H1 (cell line): Measurements from ENCODE around the gene CABLES2. TPM values are rescaled to one million over a fixed set of nuclear protein-coding genes. Genes with fewer than 3 reads are reported as not detected.

Experiments
- CTCF ChIA-PET: fragments of 300-600 bp; sonication (Branson Sonifier 250); formaldehyde crosslinking; loops from one replicate; lab custom pipeline; 2021; ENCODE audit not compliant: partially characterized antibody; lab: Charles Lee
- POLR2A ChIA-PET: fragments of 300-600 bp; sonication (Branson Sonifier 250); formaldehyde crosslinking; loops from one replicate; lab custom pipeline; 2021; ENCODE audit warnings: inconsistent platforms; ENCODE audit not compliant: partially characterized antibody; lab: Charles Lee
- DNase-seq, 2 experiments: peaks; one replicate each; pipeline versions ENCODE4 v3.0.0 to v3.0.0-alpha.2; 2010 to 2022; ENCODE audit warnings: low spot score in 2 of 2, low read depth in 1 of 2, mixed read lengths in 1 of 2
- FAIRE-seq: peaks from 2 replicates; lab custom pipeline; 2011; peaks lifted over from hg19 to GRCh38; lab: Jason Lieb, UNC
- H2AFZ ChIP-seq: 2 replicates; pipeline ENCODE4 v1.8.1; 2012; ENCODE audit warnings: low read length, inconsistent platforms
- H2AK5ac ChIP-seq: 2 replicates; pipeline ENCODE4 v1.6.1; 2013; ENCODE audit warnings: low read depth, low read length
- H2BK120ac ChIP-seq: replicated peaks from 2 replicates; pipeline ENCODE3; 2013; ENCODE audit warnings: low read depth, low read length, inconsistent platforms
- H2BK12ac ChIP-seq: 2 replicates; pipeline ENCODE4 v1.6.1; 2013; ENCODE audit warnings: low read depth, low read length
- H2BK15ac ChIP-seq: 2 replicates; pipeline ENCODE4 v1.6.1; 2013; ENCODE audit warnings: low read length
- H2BK20ac ChIP-seq: 2 replicates; pipeline ENCODE4 v1.6.1; 2013; ENCODE audit warnings: low read length
- H2BK5ac ChIP-seq: 2 replicates; pipeline ENCODE4 v1.6.1; 2013; ENCODE audit warnings: low read depth, low read length
- H3K14ac ChIP-seq: 2 replicates; pipeline ENCODE4 v1.6.1; 2013; ENCODE audit warnings: inconsistent platforms; ENCODE audit not compliant: insufficient read length
- H3K18ac ChIP-seq: 2 replicates; pipeline ENCODE4 v1.6.1; 2013; ENCODE audit warnings: low read length; ENCODE audit errors: extremely low read depth
- H3K23ac ChIP-seq: 2 replicates; pipeline ENCODE4 v1.6.1; 2013; ENCODE audit warnings: inconsistent platforms; ENCODE audit not compliant: insufficient read length
- H3K23me2 ChIP-seq: 2 replicates; pipeline ENCODE4 v1.6.1; 2013; ENCODE audit warnings: low read depth, low read length
- H3K27ac ChIP-seq: 2 replicates; pipeline ENCODE4 v1.6.1; 2011; ENCODE audit warnings: low read depth, low read length, inconsistent platforms
- H3K27me3 ChIP-seq, 4 experiments: replicated peaks in 1 of 4; 1 replicate in 1 of 4; 2 replicates in 3 of 4; pipeline versions ENCODE4 v1.6.1 to v1.8.1; 2011 to 2013; ENCODE audit warnings: low read length in 3 of 4, mild to moderate bottlenecking in 3 of 4, inconsistent platforms in 2 of 4, mixed read lengths in 2 of 4, moderate library complexity in 1 of 4; ENCODE audit not compliant: control insufficient read depth in 3 of 4, insufficient read depth in 3 of 4; ENCODE audit errors: extremely low read depth in 1 of 4
- H3K36me3 ChIP-seq, 4 experiments: 2 replicates each; pipeline versions ENCODE4 v1.6.1 to v1.8.1; 2011 to 2013; ENCODE audit warnings: mild to moderate bottlenecking in 4 of 4, low read length in 3 of 4, moderate library complexity in 2 of 4, control low read depth in 1 of 4, inconsistent platforms in 1 of 4; ENCODE audit not compliant: insufficient read depth in 4 of 4, control insufficient read depth in 2 of 4
- H3K4ac ChIP-seq: replicated peaks from 2 replicates; pipeline ENCODE3; 2013; ENCODE audit warnings: low read length, low read depth, mixed read lengths, inconsistent platforms; ENCODE audit not compliant: insufficient read length
- H3K4me1 ChIP-seq, 4 experiments: replicated peaks in 1 of 4; 1 replicate in 1 of 4; 2 replicates in 3 of 4; pipeline versions ENCODE4 v1.6.1 to v1.8.1; 2011 to 2013; ENCODE audit warnings: low read length in 3 of 4, inconsistent platforms in 2 of 4, mixed read lengths in 1 of 4; ENCODE audit not compliant: insufficient read depth in 4 of 4, control insufficient read depth in 3 of 4
- H3K4me2 ChIP-seq, 2 experiments: 2 replicates each; pipeline versions ENCODE4 v1.6.1 to v1.8.1; 2011 to 2013; ENCODE audit warnings: low read depth in 2 of 2, low read length in 2 of 2, control low read depth in 1 of 2, inconsistent platforms in 1 of 2, mild to moderate bottlenecking in 1 of 2; ENCODE audit not compliant: insufficient read depth in 1 of 2
- H3K4me3 ChIP-seq, 4 experiments: fragments of 200-600, 300-600 bp in 1 of 4; sonication (generic), shearing (Covaris generic), sonication (Bioruptor Twin) in 1 of 4; 2 replicates each; pipeline versions ENCODE4 v1.5.1 to v1.8.1; 2011 to 2016; ENCODE audit warnings: low read length in 4 of 4, low read depth in 3 of 4, control low read depth in 2 of 4, inconsistent platforms in 2 of 4, mild to moderate bottlenecking in 2 of 4, mixed read lengths in 1 of 4, moderate library complexity in 1 of 4; ENCODE audit not compliant: insufficient read depth in 2 of 4; ENCODE audit errors: extremely low read depth in 1 of 4
- H3K56ac ChIP-seq: replicated peaks from 2 replicates; pipeline ENCODE3; 2013; ENCODE audit warnings: low read depth, mild to moderate bottlenecking, mixed read lengths, low read length, inconsistent platforms; ENCODE audit not compliant: insufficient read length
- H3K79me1 ChIP-seq: 2 replicates; pipeline ENCODE4 v1.6.1; 2013; ENCODE audit warnings: low read depth, low read length, control low read depth
- H3K79me2 ChIP-seq, 2 experiments: 2 replicates each; pipeline versions ENCODE4 v1.6.1 to v1.8.1; 2012 to 2013; ENCODE audit warnings: low read length in 2 of 2, mild to moderate bottlenecking in 2 of 2, inconsistent platforms in 1 of 2; ENCODE audit not compliant: insufficient read depth in 2 of 2, control insufficient read depth in 1 of 2
- H3K9ac ChIP-seq, 4 experiments: replicated peaks in 1 of 4; 1 replicate in 1 of 4; 2 replicates in 3 of 4; pipeline versions ENCODE4 v1.6.1 to v1.8.1; 2011 to 2013; ENCODE audit warnings: low read depth in 3 of 4, low read length in 3 of 4, control low read depth in 2 of 4, mild to moderate bottlenecking in 2 of 4, moderate library complexity in 2 of 4, inconsistent platforms in 1 of 4; ENCODE audit errors: extremely low read depth in 1 of 4
- H3K9me3 ChIP-seq, 2 experiments: 2 replicates each; pipeline versions ENCODE4 v1.6.1 to v1.8.1; 2012 to 2013; ENCODE audit warnings: mild to moderate bottlenecking in 2 of 2, moderate library complexity in 2 of 2, control low read depth in 1 of 2, inconsistent platforms in 1 of 2, low read depth in 1 of 2, low read length in 1 of 2, mixed read lengths in 1 of 2; ENCODE audit not compliant: insufficient read depth in 2 of 2
- H4K20me1 ChIP-seq, 2 experiments: replicated peaks in 1 of 2; 2 replicates each; pipeline versions ENCODE3 to v1.8.1; 2011 to 2013; ENCODE audit warnings: inconsistent platforms in 2 of 2, low read length in 2 of 2, mild to moderate bottlenecking in 1 of 2; ENCODE audit not compliant: insufficient read depth in 2 of 2, control insufficient read depth in 1 of 2
- H4K5ac ChIP-seq: 2 replicates; pipeline ENCODE4 v1.6.1; 2013; ENCODE audit warnings: low read length, low read depth, mixed read lengths, inconsistent platforms; ENCODE audit not compliant: insufficient read length
- H4K8ac ChIP-seq: 2 replicates; pipeline ENCODE4 v1.8.0; 2013; ENCODE audit warnings: mild to moderate bottlenecking, moderate library complexity, low read length, inconsistent platforms; ENCODE audit not compliant: insufficient read depth; ENCODE audit errors: extremely low read depth
- H4K91ac ChIP-seq: replicated peaks from 2 replicates; pipeline ENCODE3; 2013; ENCODE audit warnings: low read length, mixed read lengths, inconsistent platforms; ENCODE audit not compliant: insufficient read length
- E2F6 ChIP-seq: IDR thresholded peaks from 2 replicates; pipeline ENCODE4 v1.6.1; 2012; ENCODE audit warnings: inconsistent platforms
- FOSL1 ChIP-seq: IDR thresholded peaks from 2 replicates; pipeline ENCODE4 v1.6.1; 2011; ENCODE audit warnings: mild to moderate bottlenecking, low read depth, low read length, moderate library complexity; ENCODE audit not compliant: insufficient read depth
- JUN ChIP-seq: IDR thresholded peaks from 2 replicates; pipeline ENCODE4 v1.6.1; 2011; ENCODE audit warnings: low read depth, mild to moderate bottlenecking, improper control_type of control experiment, low read length
- KDM1A ChIP-seq: fragments of 200-600, 300-600 bp; sonication (generic); IDR thresholded peaks from 2 replicates; pipeline ENCODE4 v1.7.1; 2016; ENCODE audit warnings: mild to moderate bottlenecking, low read length, borderline replicate concordance
- KDM5A ChIP-seq: fragments of 200-600 bp; IDR thresholded peaks from 2 replicates; pipeline ENCODE4 v1.7.1; 2012; ENCODE audit warnings: mild to moderate bottlenecking, low read length, inconsistent platforms, mixed read lengths
- MAX ChIP-seq: IDR thresholded peaks from 2 replicates; pipeline ENCODE4 v1.6.1; 2012; ENCODE audit warnings: inconsistent platforms
- RXRA ChIP-seq: IDR thresholded peaks from 2 replicates; pipeline ENCODE4 v1.6.1; 2011; ENCODE audit warnings: low read depth, mild to moderate bottlenecking, low read length, moderate library complexity; ENCODE audit not compliant: insufficient read depth
- SAP30 ChIP-seq: fragments of 300-600 bp; sonication (generic); IDR thresholded peaks from 2 replicates; pipeline ENCODE4 v1.7.1; 2012; ENCODE audit warnings: low read length, moderate library complexity, mild to moderate bottlenecking, inconsistent platforms; ENCODE audit not compliant: insufficient read depth, insufficient replicate concordance
- SP2 ChIP-seq: IDR thresholded peaks from 2 replicates; pipeline ENCODE4 v1.6.1; 2012; ENCODE audit warnings: mild to moderate bottlenecking, low read length, inconsistent platforms
- SP4 ChIP-seq: IDR thresholded peaks from 2 replicates; pipeline ENCODE4 v1.6.1; 2012; ENCODE audit warnings: low read length, inconsistent platforms
- SRF ChIP-seq: IDR thresholded peaks from 2 replicates; pipeline ENCODE4 v1.6.1; 2011; ENCODE audit warnings: mild to moderate bottlenecking, low read depth, low read length, moderate library complexity
- WGBS, 2 experiments: shearing (Covaris generic) in 1 of 2; methylation state at CpG; one replicate each; pipeline versions ENCODE4 v1.1.6 to v1.1.7; 2013 to 2015; ENCODE audit warnings: low lambda C conversion rate in 2 of 2, mixed read lengths in 2 of 2, inconsistent platforms in 1 of 2, low coverage in 1 of 2, missing lambda C conversion rate in 1 of 2; ENCODE audit not compliant: insufficient replicate concordance in 2 of 2, insufficient coverage in 1 of 2, insufficient read length in 1 of 2; ENCODE audit errors: extremely low coverage in 1 of 2, missing lambda C conversion rate in 1 of 2; 5-methylcytosine and 5-hydroxymethylcytosine counted together
- polyA plus RNA-seq, 7 experiments: library from polyadenylated mRNA; depleted of rRNA in 3 of 7; stranded (reverse) in 5 of 7; unstranded in 2 of 7; fragments of >200 nt in 5 of 7; fragments of 200-250 nt in 2 of 7; gene quantifications; 1 replicate in 5 of 7; 2 replicates in 1 of 7; 4 replicates in 1 of 7; pipeline versions ENCODE4 v1.2.1 to v1.2.3, GENCODE V29; 2011 to 2013; ENCODE audit warnings: missing spikeins in 2 of 7, mixed read lengths in 2 of 7
- total RNA-seq: library from RNA; stranded (reverse); fragmentation: NEBNext Ultra II Directional; extraction: Animal tissue kit (Norgen Biotek cat#: 25700); gene quantifications from 2 replicates; pipeline ENCODE4 v1.2.1, GENCODE V29; 2021

Gene CABLES2
- total and polyA plus RNA-seq, 2 of the 8 experiments (the other 6 are each of a cell fraction or from before 2014, with no cell fraction given) = 8.0 to 8.8 TPM

GRCh38 chr20:62409086-62409853, 2.2 kb upstream of the CABLES2 start:
- Histone ChIP-seq H3K27ac (no peak overlapping the region), H3K36me3 (no peaks in the 10 kb centered on the region), H3K4me2 (no peak overlapping the region), H3K79me1 (no peaks in the 10 kb centered on the region), H4K20me1 (peaks cover 0 to 18% of the 10 kb centered on the region in 2 experiments), H2BK12ac (0 out of 2 replicates have a peak overlapping the region, but pooled peaks have one; percentile 18), H3K23me2 (no peaks in the 10 kb centered on the region; the same call in 1 of the 2 replicates), H3K9ac (no peak overlapping the region), H2AK5ac (peak overlapping the region; percentile 31; the same call in 1 of the 2 replicates), H2BK5ac (no peak overlapping the region), H3K4ac (no peak overlapping the region), H3K14ac (no peak overlapping the region), H3K18ac (no peak overlapping the region), H3K23ac (no peak overlapping the region), H4K8ac (no peak overlapping the region), H2AFZ (no peak overlapping the region), H4K91ac (peak overlapping the region; percentile 30), H3K79me2 (no peaks in the 10 kb centered on the region; a peak in 1 of 4 replicates), H3K27me3 (peaks cover 0 to 8% (median 1%) of the 10 kb centered on the region in 4 experiments; a peak in 2 of 7 replicates), H2BK20ac (no peak overlapping the region), H3K4me1 (peaks cover 0 to 26% (median 8%) of the 10 kb centered on the region in 4 experiments; a peak in 6 of 7 replicates), H3K4me3 (no peak overlapping the region), H2BK15ac (peak overlapping the region; percentile 53; the same call in 1 of the 2 replicates), H3K56ac (no peak overlapping the region), H2BK120ac (no peak overlapping the region), H3K9me3 (no peaks in the 10 kb centered on the region), H4K5ac (no peak overlapping the region)
- FAIRE-seq (no peak), DNase-seq (no peak)
- ChIA-PET CTCF (interaction anchor here (0.7 to 7.1 kb wide), 33 partner anchors 8 to 291 kb away, joined by 3 to 104 read pairs (median 4); partner anchors contain the start of gene RBBP8NL), POLR2A (interaction anchor here (1.0 to 4.0 kb wide), 9 partner anchors 11 to 225 kb away, joined by 3 to 25 read pairs (median 4); partner anchors contain the start of gene RBBP8NL)
- WGBS, 2 experiments = 91% methylated on average over 12 of the region's 12 CpGs; no CpG with 5 or more reads in 1 of the 2 experiments
- TF ChIP-seq SP2 (no peak), KDM1A (no peak), SP4 (no peak), SAP30 (no peak), JUN (no peak), RXRA (no peak), MAX (no peak), E2F6 (no peak), FOSL1 (no peak), SRF (no peak), KDM5A (no peak)
